GM12878 (cell line): Measurements from ENCODE around the gene WDR41. TPM values are rescaled to one million over a fixed set of nuclear protein-coding genes. Genes with fewer than 3 reads are reported as not detected.

ENCODE experiments used
- ATAC-seq: fragments of 200-7000 bp; cut with Tn5 transposase; 3 replicates; pipeline ENCODE4 v1.9.1; 2020; ENCODE audit warnings: mild to moderate bottlenecking, moderate library complexity
- BruUV-seq: library from RNA; stranded (reverse); fragments of 400-500 nt; replicated peaks from 2 replicates; lab custom pipeline; 2021; lab: Mats Ljungman, UMichigan
- CTCF ChIA-PET: fragments of 300-600 bp; sonication (Branson Sonifier 250); formaldehyde crosslinking; extraction: SDS; loops from one replicate; lab custom pipeline; 2021; ENCODE audit warnings: inconsistent platforms; lab: Yijun Ruan, JAX
- POLR2A ChIA-PET: fragments of 350-600 bp; formaldehyde crosslinking; extraction: SDS; loops from one replicate; lab custom pipeline; 2021; ENCODE audit warnings: inconsistent platforms; lab: Charles Lee
- RAD21 ChIA-PET: fragments of 300-600 bp; sonication (Branson Sonifier 250); formaldehyde crosslinking; loops from one replicate; lab custom pipeline; 2023; ENCODE audit warnings: antibody characterized with exemption; ENCODE audit not compliant: unreplicated experiment; lab: Charles Lee
- SMC1A ChIA-PET: fragments of 300-600 bp; sonication (Branson Sonifier 250); formaldehyde crosslinking; loops from one replicate; lab custom pipeline; 2023; ENCODE audit not compliant: unreplicated experiment, uncharacterized antibody; lab: Charles Lee
- DNase-seq: peaks from one replicate; pipeline ENCODE4 v3.0.0-alpha.2; 2011; ENCODE audit warnings: low read depth, low spot score
- FAIRE-seq: peaks from 3 replicates; lab custom pipeline; 2011; peaks lifted over from hg19 to GRCh38; lab: Jason Lieb, UNC
- H2AFZ ChIP-seq: 2 replicates; pipeline ENCODE4 v1.6.0; 2011; ENCODE audit warnings: low read depth, low read length, control low read depth; ENCODE audit not compliant: control insufficient read depth
- H3K27ac ChIP-seq: 2 replicates; pipeline ENCODE4 v1.5.1; 2011; ENCODE audit warnings: control low read depth; ENCODE audit not compliant: control insufficient read depth, insufficient read depth
- H3K27me3 ChIP-seq, 2 experiments: replicated peaks in 1 of 2; 2 replicates each; pipeline versions ENCODE4 v1.6.0 to v1.6.1; 2011; ENCODE audit warnings: low read length in 1 of 2; ENCODE audit not compliant: control insufficient read depth in 2 of 2, insufficient read depth in 2 of 2
- H3K36me3 ChIP-seq, 2 experiments: 2 replicates each; pipeline ENCODE4 v1.5.1; 2011; ENCODE audit warnings: low read length in 1 of 2; ENCODE audit not compliant: control insufficient read depth in 2 of 2, insufficient read depth in 2 of 2
- H3K4me1 ChIP-seq: 2 replicates; pipeline ENCODE4 v1.6.1; 2011; ENCODE audit warnings: mild to moderate bottlenecking, low read length, moderate library complexity, mixed read lengths; ENCODE audit not compliant: control insufficient read depth, insufficient read depth
- H3K4me2 ChIP-seq: 2 replicates; pipeline ENCODE4 v1.6.0; 2011; ENCODE audit warnings: control low read depth; ENCODE audit not compliant: control insufficient read depth, insufficient read depth
- H3K4me3 ChIP-seq: fragments of 200-600 bp; sonication (generic); 2 replicates; pipeline ENCODE4 v1.5.1; 2016
- H3K79me2 ChIP-seq: 2 replicates; pipeline ENCODE4 v1.6.0; 2011; ENCODE audit warnings: low read length; ENCODE audit not compliant: control insufficient read depth, insufficient read depth
- H3K9ac ChIP-seq: 2 replicates; pipeline ENCODE4 v1.8.0; 2011; ENCODE audit warnings: low read length, control low read depth, mixed read lengths; ENCODE audit not compliant: control insufficient read depth, insufficient read depth
- H3K9me3 ChIP-seq: replicated peaks from 3 replicates; pipeline ENCODE4 v1.5.1; 2011; ENCODE audit warnings: mild to moderate bottlenecking, low read length; ENCODE audit not compliant: control insufficient read depth, insufficient read depth
- H4K20me1 ChIP-seq: 2 replicates; pipeline ENCODE4 v1.6.0; 2011; ENCODE audit not compliant: control insufficient read depth, insufficient read depth
- ASH2L ChIP-seq: fragments of 300-600, 200-600 bp; sonication (generic); IDR thresholded peaks from 2 replicates; pipeline ENCODE4 v1.6.1; 2017; ENCODE audit warnings: low read depth, mild to moderate bottlenecking, borderline replicate concordance
- BRCA1 ChIP-seq: IDR thresholded peaks from 2 replicates; pipeline ENCODE4 v1.6.1; 2011; ENCODE audit warnings: low read depth, low read length, improper control_type of control experiment
- KDM1A ChIP-seq: fragments of 200-600 bp; sonication (generic); IDR thresholded peaks from 2 replicates; pipeline ENCODE4 v1.6.1; 2016; ENCODE audit warnings: borderline replicate concordance
- MAX ChIP-seq: IDR thresholded peaks from 2 replicates; pipeline ENCODE4 v1.6.1; 2012; ENCODE audit warnings: low read depth, low read length, improper control_type of control experiment
- MEF2B ChIP-seq: fragments of 450-650 bp; IDR thresholded peaks from 2 replicates; pipeline ENCODE4 v1.6.1; 2018; ENCODE audit warnings: mild to moderate bottlenecking, moderate library complexity; ENCODE audit not compliant: partially characterized antibody, poor library complexity, severe bottlenecking
- NFIC ChIP-seq: IDR thresholded peaks from 2 replicates; pipeline ENCODE4 v1.6.1; 2012; ENCODE audit warnings: low read depth, mild to moderate bottlenecking, inconsistent platforms, low read length, moderate library complexity
- NRF1 ChIP-seq: conservative IDR thresholded peaks from 2 replicates; pipeline ENCODE4 v1.6.1; 2011; ENCODE audit warnings: mild to moderate bottlenecking, low read depth, low read length, improper control_type of control experiment
- PAX5 ChIP-seq: IDR thresholded peaks from 2 replicates; pipeline ENCODE4 v1.6.1; 2011; ENCODE audit warnings: low read depth, low read length, borderline replicate concordance
- POLR2AphosphoS2 ChIP-seq: IDR thresholded peaks from 2 replicates; pipeline ENCODE4 v1.6.1; 2011; ENCODE audit warnings: low read depth, mild to moderate bottlenecking, low read length, improper control_type of control experiment, moderate library complexity
- POU2F2 ChIP-seq: IDR thresholded peaks from 3 replicates; pipeline ENCODE4 v1.6.1; 2011; ENCODE audit warnings: low read depth, mild to moderate bottlenecking, low read length, borderline replicate concordance
- RELB ChIP-seq: fragments of 450-650 bp; IDR thresholded peaks from 2 replicates; pipeline ENCODE4 v1.6.1; 2017; ENCODE audit warnings: low read depth, mild to moderate bottlenecking, moderate library complexity
- ZBED1 ChIP-seq: IDR thresholded peaks from 2 replicates; pipeline ENCODE4 v1.6.1; 2016; ENCODE audit warnings: borderline replicate concordance
- ZNF384 ChIP-seq: IDR thresholded peaks from 2 replicates; pipeline ENCODE4 v1.6.1; 2012; ENCODE audit warnings: low read depth, mild to moderate bottlenecking, low read length, improper control_type of control experiment, borderline replicate concordance
- WGBS: methylation state at CpG from one replicate; pipeline ENCODE4 v1.1.6; 2016; ENCODE audit warnings: low lambda C conversion rate; ENCODE audit not compliant: insufficient replicate concordance, insufficient coverage; ENCODE audit errors: missing lambda C conversion rate; 5-methylcytosine and 5-hydroxymethylcytosine counted together
- in situ Hi-C: fragments of 300-500 bp; cut with MboI; formaldehyde crosslinking; loops from 9 replicates; pipeline ENCODE4 v1.14.3; 2018; ENCODE audit warnings: mixed read lengths
- intact Hi-C: fragments of 100-400 bp; cut with micrococcal nuclease; formaldehyde crosslinking; loops from one replicate; pipeline ENCODE4 v1.14.2; 2022; ENCODE audit not compliant: unreplicated experiment
- polyA plus RNA-seq, 11 experiments: library from polyadenylated mRNA; depleted of rRNA in 4 of 11; unstranded in 6 of 11; stranded (reverse) in 5 of 11; fragments of >200 nt; fragmentation: Nextera tagmentation in 4 of 11; fragmentation: Illumina TruSeq in 1 of 11; extraction: Ambion mirVana in 4 of 11; extraction: Trizol in 1 of 11; gene quantifications; 1 replicate in 1 of 11; 2 replicates in 10 of 11; pipeline versions ENCODE4 v1.2.1 to v1.2.3, GENCODE V29; 2011 to 2016; ENCODE audit warnings: inconsistent platforms in 2 of 11, missing spikeins in 2 of 11, low read depth in 1 of 11
- total RNA-seq, 4 experiments: library from RNA; depleted of rRNA in 3 of 4; stranded (reverse); fragments of >200 nt in 3 of 4; fragmentation: Illumina TruSeq in 1 of 4; extraction: Trizol in 1 of 4; gene quantifications; 2 replicates each; pipeline versions ENCODE4 v1.2.1 to v1.2.3, GENCODE V29; 2013 to 2021

WDR41 gene
- total and polyA plus RNA-seq, 10 of the 15 experiments (the other 5 are each of a cell fraction or from before 2014, with no cell fraction given): 60.0 to 124 (median 84.4) TPM

- H3K27ac ChIP-seq: no peak overlapping the region
- intact Hi-C loops (no loop called here), in situ Hi-C loops (no loop called here)
- no TSS peak for BruUV-seq
- no peak overlapping the region for H2AFZ ChIP-seq
- ChIA-PET CTCF (interaction anchor here (1.3 to 2.5 kb wide), 2 partner anchors 11 to 46 kb away, joined by 4 to 14 read pairs; no protein-coding TSS in a partner anchor), POLR2A (interaction anchor here (0.6 to 1.1 kb wide), 4 partner anchors 9 to 1805 kb away, joined by 3 to 5 read pairs (median 4); no protein-coding TSS in a partner anchor), SMC1A (interaction anchor here (0.8 to 3.3 kb wide), 9 partner anchors 9 to 340 kb away, joined by 3 to 21 read pairs (median 5); no protein-coding TSS in a partner anchor), RAD21 (interaction anchor here (0.6 to 1.2 kb wide), 3 partner anchors 30 to 638 kb away, joined by 3 to 4 read pairs (median 4); partner anchors contain the start of gene WDR41)
- WGBS: 81% methylated on average over 8 of the region's 8 CpGs
- H3K9ac ChIP-seq: no peak overlapping the region
- H3K36me3 ChIP-seq: peaks cover 0 to 16% of the 10 kb centered on the region in 2 experiments; a peak in 2 of 4 replicates
- no peaks in the 10 kb centered on the region for H4K20me1 ChIP-seq
- TF ChIP-seq ZNF384 (no peak), KDM1A (no peak), POLR2AphosphoS2 (no peak), RELB (no peak), POU2F2 (no peak), ASH2L (no peak), BRCA1 (no peak), ZBED1 (no peak), NFIC (no peak), MEF2B (no peak), MAX (no peak), NRF1 (no peak), PAX5 (no peak)
- H3K4me3 ChIP-seq: no peak overlapping the region
- ATAC-seq (no peak), DNase-seq (no peak), FAIRE-seq (no peak)
- no peaks in the 10 kb centered on the region for H3K79me2 ChIP-seq
- no peaks in the 10 kb centered on the region for H3K27me3 ChIP-seq
- H3K9me3 ChIP-seq: no peaks in the 10 kb centered on the region
- H3K4me1 ChIP-seq: no peaks in the 10 kb centered on the region
- H3K4me2 ChIP-seq: no peak overlapping the region
Observed at GRCh38 chr5:77425998-77426659, 66.0 kb downstream of the WDR41 start.
